Urothelium cell line (cell line): ENCODE results near the gene ADRM1.

Experiments used
- DNase-seq: peaks from one replicate; pipeline ENCODE4 v3.0.0; 2011; ENCODE audit warnings: low spot score, mixed read lengths
- FAIRE-seq: peaks from 2 replicates; lab custom pipeline; 2011; peaks lifted over from hg19 to GRCh38; lab: Jason Lieb, UNC

ADRM1 gene

GRCh38 chr20:62302341-62303061, at the start of gene ADRM1:
Gene ADRM1, plus strand, starts transcription at chr20:62302997. Its CDS starts 572 bp downstream, at chr20:62303569.
- FAIRE-seq = no peak
- DNase-seq = peak; percentile 100

GRCh38 chr20:62253398-62253797, 49.4 kb upstream of the ADRM1 start:
- FAIRE-seq (no peak), DNase-seq (no peak)

- DNase-seq = no peak
- no peak for FAIRE-seq
These were observed 48.6 kb upstream of the ADRM1 start for GRCh38 chr20:62254021-62254724.

GRCh38 chr20:62255976-62256375, 46.8 kb upstream of the ADRM1 start:
- no peak for FAIRE-seq
- no peak for DNase-seq

GRCh38 chr20:62258499-62259293, 44.1 kb upstream of the ADRM1 start:
- FAIRE-seq (no peak), DNase-seq (no peak)

- DNase-seq (no peak), FAIRE-seq (no peak)
These were observed 43.6 kb upstream of the ADRM1 start for GRCh38 chr20:62259294-62259565.

- no peak for DNase-seq
- no peak for FAIRE-seq
These were observed 40.7 kb upstream of the ADRM1 start for GRCh38 chr20:62262064-62262463.

- no peak for DNase-seq
- FAIRE-seq = no peak
These were observed 39.4 kb upstream of the ADRM1 start for GRCh38 chr20:62263396-62263795.

GRCh38 chr20:62265365-62265764, 37.4 kb upstream of the ADRM1 start:
- no peak for DNase-seq
- FAIRE-seq = no peak

- no peak for FAIRE-seq
- DNase-seq = no peak
These were observed 36.5 kb upstream of the ADRM1 start for GRCh38 chr20:62266340-62266739.

GRCh38 chr20:62266851-62267250, 35.9 kb upstream of the ADRM1 start:
- no peak for FAIRE-seq
- no peak for DNase-seq

- FAIRE-seq = peak; percentile 30
These were observed 35.3 kb upstream of the ADRM1 start for GRCh38 chr20:62267543-62267942.

GRCh38 chr20:62268228-62268900, 34.4 kb upstream of the ADRM1 start:
- DNase-seq (no peak), FAIRE-seq (no peak)

More at GRCh38 chr20:62267543-62267942, 35.3 kb upstream of the ADRM1 start:
- peak; percentile 72 for DNase-seq

GRCh38 chr20:62269378-62269777, 33.4 kb upstream of the ADRM1 start:
- DNase-seq (no peak), FAIRE-seq (no peak)

GRCh38 chr20:62269871-62270270, 32.9 kb upstream of the ADRM1 start:
- no peak for DNase-seq
- FAIRE-seq = peak; percentile 73

- FAIRE-seq = no peak
- no peak for DNase-seq
These were observed 30.6 kb upstream of the ADRM1 start for GRCh38 chr20:62272200-62272599.

GRCh38 chr20:62273416-62273815, 29.4 kb upstream of the ADRM1 start:
- DNase-seq (no peak), FAIRE-seq (no peak)

GRCh38 chr20:62274332-62274950, 28.4 kb upstream of the ADRM1 start:
- DNase-seq = no peak
- FAIRE-seq = no peak

GRCh38 chr20:62275219-62275618, 27.6 kb upstream of the ADRM1 start:
- FAIRE-seq (no peak), DNase-seq (no peak)

- FAIRE-seq (no peak), DNase-seq (no peak)
These were observed 26.4 kb upstream of the ADRM1 start for GRCh38 chr20:62276439-62276838.

- DNase-seq (no peak), FAIRE-seq (no peak)
These were observed 25.5 kb upstream of the ADRM1 start for GRCh38 chr20:62277253-62277652.
